Activated CD4-positive, alpha-beta T cell treated with anti-CD3 and anti-CD28 coated beads, Interleukin-2, amount 10 ng/mL, durations not matched to agents 24 days and 14 days (primary cell): Measurements from ENCODE around the gene CSDE1. TPM values are rescaled to one million over a fixed set of nuclear protein-coding genes. Genes with fewer than 3 reads are reported as not detected.

Experiments used
- DNase-seq: peaks from one replicate; pipeline ENCODE4 v3.0.0; 2022
- H3K27ac Mint-ChIP-seq: one replicate; pipeline ENCODE4 v1.8.0; 2022; ENCODE audit warnings: mild to moderate bottlenecking, mixed read lengths
- H3K27me3 Mint-ChIP-seq: one replicate; pipeline ENCODE4 v1.8.0; 2022; ENCODE audit warnings: mixed read lengths
- H3K36me3 Mint-ChIP-seq: one replicate; pipeline ENCODE4 v1.8.0; 2022; ENCODE audit warnings: low read depth, mild to moderate bottlenecking, mixed read lengths
- H3K4me1 Mint-ChIP-seq: one replicate; pipeline ENCODE4 v1.8.0; 2021; ENCODE audit warnings: mixed read lengths
- H3K4me3 Mint-ChIP-seq: one replicate; pipeline ENCODE4 v1.8.0; 2022; ENCODE audit warnings: mild to moderate bottlenecking, moderate library complexity, mixed read lengths
- H3K9me3 Mint-ChIP-seq: one replicate; pipeline ENCODE4 v1.8.0; 2021; ENCODE audit warnings: mixed read lengths
- intact Hi-C: fragments of 100-400 bp; cut with micrococcal nuclease; formaldehyde crosslinking; loops from one replicate; pipeline ENCODE4 v1.15.1; 2023
- total RNA-seq: library from RNA; stranded (reverse); gene quantifications from 2 replicates; pipeline ENCODE4 v1.2.3, GENCODE V29; 2022

The CSDE1 gene
- total RNA-seq, 1 donor from 2014 or later: 418 TPM

- Mint-ChIP-seq H3K27ac (no peak overlapping the region), H3K4me1 (no peaks in the 10 kb centered on the region), H3K9me3 (no peaks in the 10 kb centered on the region), H3K27me3 (peaks cover 42% of the 10 kb centered on the region), H3K4me3 (no peak overlapping the region), H3K36me3 (no peaks in the 10 kb centered on the region)
- intact Hi-C loops: no loop called here
- DNase-seq: no peak
These were observed 80.1 kb downstream of the CSDE1 start for GRCh38 chr1:114677691-114678090.

GRCh38 chr1:114676115-114676514, 81.7 kb downstream of the CSDE1 start:
- Mint-ChIP-seq H3K4me3 (no peak overlapping the region), H3K4me1 (no peaks in the 10 kb centered on the region), H3K9me3 (no peaks in the 10 kb centered on the region), H3K27ac (no peak overlapping the region), H3K27me3 (peaks cover 47% of the 10 kb centered on the region), H3K36me3 (no peaks in the 10 kb centered on the region)
- intact Hi-C loops: no loop called here
- no peak for DNase-seq

- H3K27me3 Mint-ChIP-seq: peaks cover 50% of the 10 kb centered on the region
- H3K27ac Mint-ChIP-seq: no peak overlapping the region
- H3K4me1 Mint-ChIP-seq: peaks cover 10% of the 10 kb centered on the region
- H3K36me3 Mint-ChIP-seq: no peaks in the 10 kb centered on the region
- H3K9me3 Mint-ChIP-seq: no peaks in the 10 kb centered on the region
- no peak overlapping the region for H3K4me3 Mint-ChIP-seq
- intact Hi-C loops: loop anchor here (2.0 to 5.0 kb wide), 2 partner anchors 91 to 160 kb away; partner anchors contain the start of genes BCAS2 and TRIM33
- no peak for DNase-seq
These were observed 85.9 kb downstream of the CSDE1 start for GRCh38 chr1:114671939-114672275.

DNA sequence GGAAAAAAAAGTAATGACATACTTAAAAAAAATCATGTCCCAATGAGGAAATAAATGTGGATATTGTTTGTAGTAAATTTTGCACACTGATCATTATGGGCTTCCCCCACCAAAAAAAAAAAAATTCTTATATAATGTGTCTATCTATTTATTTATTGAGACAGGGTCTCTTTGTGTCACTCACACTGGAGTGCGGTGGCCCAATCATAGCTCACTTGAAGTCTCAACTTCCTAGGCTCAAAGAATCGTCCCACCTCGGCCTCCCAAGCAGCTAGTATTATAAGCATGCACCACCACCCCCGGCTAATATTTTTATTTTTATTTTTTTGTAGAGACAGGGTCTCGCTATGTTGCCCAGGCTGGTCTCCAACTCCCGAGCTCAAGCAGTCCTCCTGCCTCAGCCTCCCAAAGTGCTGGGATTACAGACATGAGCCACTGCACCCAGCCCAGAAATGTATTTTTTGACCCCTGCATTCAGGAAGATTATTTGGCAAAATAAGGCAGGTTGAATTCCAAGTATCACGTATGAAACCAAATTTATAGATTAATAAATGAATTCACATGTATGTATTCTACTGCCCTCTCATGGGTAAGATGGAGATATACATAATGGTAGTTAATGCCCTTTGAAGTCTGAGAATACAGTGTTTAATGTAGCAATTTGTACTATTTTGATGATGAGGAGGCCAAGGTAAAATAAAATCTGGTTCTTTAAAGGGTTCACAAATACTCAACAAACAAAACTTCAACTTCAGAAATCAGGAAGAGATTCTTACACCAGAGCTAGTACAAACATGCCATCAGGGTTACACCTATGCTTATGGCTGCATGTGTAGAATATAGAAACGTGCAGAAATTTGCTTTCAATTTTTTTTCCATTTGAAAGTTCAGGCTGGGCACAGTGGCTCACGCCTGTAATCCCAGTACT, 86.5 kb downstream of the CSDE1 start:
- Mint-ChIP-seq H3K9me3 (no peaks in the 10 kb centered on the region), H3K27me3 (peaks cover 51% of the 10 kb centered on the region), H3K36me3 (no peaks in the 10 kb centered on the region), H3K27ac (no peak overlapping the region), H3K4me1 (peaks cover 10% of the 10 kb centered on the region), H3K4me3 (no peak overlapping the region)
- DNase-seq: no peak
- intact Hi-C loops: loop anchor here (2.0 to 5.0 kb wide), 2 partner anchors 90 to 159 kb away; partner anchors contain the start of genes BCAS2 and TRIM33

DNA sequence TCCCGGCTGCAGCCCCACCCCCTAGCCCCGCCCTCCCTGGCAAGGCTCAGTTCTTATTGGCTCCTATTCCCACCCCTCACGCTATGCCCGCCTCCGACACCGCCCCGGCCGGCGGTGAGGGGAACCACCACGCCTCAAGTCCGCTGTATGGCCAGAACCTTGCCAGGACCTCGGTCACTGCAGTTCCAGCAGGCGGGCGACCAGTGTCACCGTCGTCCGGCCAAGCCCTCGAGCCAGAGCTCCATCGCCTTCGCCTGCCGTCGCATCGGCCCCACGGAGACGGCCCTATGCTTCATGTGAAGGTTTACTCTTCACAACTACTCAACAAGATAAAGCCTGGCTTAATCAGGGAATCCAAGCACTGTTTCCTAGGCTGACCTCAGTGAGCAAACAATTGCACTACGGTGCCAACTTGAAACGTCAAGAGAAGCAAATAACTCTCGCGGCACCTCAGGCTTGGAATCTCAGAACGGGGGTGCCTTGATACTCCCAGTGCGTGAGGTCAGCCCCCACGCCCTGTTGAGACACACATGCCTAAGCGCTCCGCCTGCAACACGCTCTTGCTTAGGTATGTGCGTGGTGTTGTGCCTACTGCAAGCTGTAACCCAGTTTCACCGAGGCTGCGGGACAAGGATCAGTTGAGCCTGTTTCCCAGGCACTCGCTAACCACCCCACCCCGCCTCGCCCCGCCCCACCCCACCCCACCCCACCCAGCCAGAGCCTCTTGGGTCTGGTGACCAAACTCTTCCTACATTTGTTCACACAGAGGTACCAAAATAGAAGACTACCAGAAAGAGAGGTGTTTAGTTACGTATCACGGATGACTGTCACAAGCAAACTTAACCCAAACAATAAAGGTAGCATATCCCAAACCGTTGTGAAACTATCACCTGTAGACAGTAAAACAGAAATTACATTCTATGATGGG, 87.4 kb downstream of the CSDE1 start:
- H3K27ac Mint-ChIP-seq: peak overlapping the region; percentile 25
- H3K4me1 Mint-ChIP-seq: peaks cover 10% of the 10 kb centered on the region
- no peaks in the 10 kb centered on the region for H3K36me3 Mint-ChIP-seq
- H3K27me3 Mint-ChIP-seq: peaks cover 52% of the 10 kb centered on the region
- H3K9me3 Mint-ChIP-seq: no peaks in the 10 kb centered on the region
- intact Hi-C loops: loop anchor here (1.0 to 5.0 kb wide), 4 partner anchors 46 to 324 kb away; partner anchors contain the start of genes BCAS2, NRAS and TRIM33
- peak; percentile 94 for DNase-seq
- H3K4me3 Mint-ChIP-seq: peak overlapping the region; percentile 94

- Mint-ChIP-seq H3K27ac (peak within 1 kb of the TSS; percentile 25), H3K9me3 (no peaks in the 10 kb centered on the region), H3K36me3 (no peaks in the 10 kb centered on the region), H3K4me3 (peak within 1 kb of the TSS; percentile 94), H3K4me1 (peaks cover 10% of the 10 kb centered on the region), H3K27me3 (peaks cover 47% of the 10 kb centered on the region)
- intact Hi-C loops: loop anchor here (1.0 to 5.0 kb wide), 4 partner anchors 47 to 323 kb away; partner anchors contain the start of genes BCAS2, NRAS and TRIM33
- DNase-seq: no peak
These were observed 88.2 kb downstream of the CSDE1 start, which contains the start of gene DENND2C for GRCh38 chr1:114669562-114670082. DENND2C (minus strand) TSS chr1:114670049; CDS start chr1:114625984, 44,065 bp downstream.

GRCh38 chr1:114668784-114669561, 88.8 kb downstream of the CSDE1 start:
- H3K36me3 Mint-ChIP-seq: no peaks in the 10 kb centered on the region
- no peak for DNase-seq
- H3K4me1 Mint-ChIP-seq: peaks cover 10% of the 10 kb centered on the region
- intact Hi-C loops: no loop called here
- H3K9me3 Mint-ChIP-seq: no peaks in the 10 kb centered on the region
- H3K27me3 Mint-ChIP-seq: peaks cover 41% of the 10 kb centered on the region
- peak overlapping the region; percentile 94 for H3K4me3 Mint-ChIP-seq
- H3K27ac Mint-ChIP-seq: no peak overlapping the region

- Mint-ChIP-seq H3K27me3 (peaks cover 39% of the 10 kb centered on the region), H3K4me3 (no peak overlapping the region), H3K9me3 (no peaks in the 10 kb centered on the region), H3K27ac (no peak overlapping the region), H3K4me1 (peaks cover 10% of the 10 kb centered on the region), H3K36me3 (no peaks in the 10 kb centered on the region)
- intact Hi-C loops: no loop called here
- DNase-seq: no peak
These were observed 89.4 kb downstream of the CSDE1 start for GRCh38 chr1:114668373-114668772.

DNA sequence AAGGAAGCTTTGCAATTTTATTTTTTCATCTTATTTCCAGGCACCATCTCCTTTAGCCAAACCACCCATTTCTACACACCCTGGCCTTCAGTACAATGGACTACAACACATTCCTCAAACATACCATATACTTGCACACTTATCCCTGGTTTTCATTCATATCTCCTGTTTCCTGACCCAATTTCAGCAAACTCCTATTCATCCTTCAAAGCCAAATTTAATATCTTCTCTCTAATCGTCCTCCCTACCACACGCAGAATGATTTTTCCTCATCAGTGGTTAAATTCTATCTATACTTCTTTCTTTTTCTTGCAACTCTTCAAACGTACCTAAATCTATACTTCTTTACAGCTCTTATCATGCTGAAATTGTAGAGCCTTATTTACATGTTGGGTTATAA, 90.8 kb downstream of the CSDE1 start:
- H3K4me1 Mint-ChIP-seq: peaks cover 10% of the 10 kb centered on the region
- no peaks in the 10 kb centered on the region for H3K9me3 Mint-ChIP-seq
- intact Hi-C loops: no loop called here
- peaks cover 39% of the 10 kb centered on the region for H3K27me3 Mint-ChIP-seq
- no peaks in the 10 kb centered on the region for H3K36me3 Mint-ChIP-seq
- H3K27ac Mint-ChIP-seq: no peak overlapping the region
- no peak for DNase-seq
- H3K4me3 Mint-ChIP-seq: no peak overlapping the region

Other genes starting within 250 kb of the CSDE1 start
- gene TRIM33, start 246.8 kb downstream of the CSDE1 start, total RNA-seq: 37.7 and 39.7 TPM in 2 replicates
- 63.5 and 64.0 TPM in 2 replicates for gene BCAS2, start 176.4 kb downstream of the CSDE1 start, total RNA-seq
- 0.12 and 0.21 TPM in 2 replicates for gene DENND2C, start 87.9 kb downstream of the CSDE1 start, total RNA-seq
- not detected in 2 replicates for gene AMPD1, start 62.4 kb downstream of the CSDE1 start, total RNA-seq
- 60.7 and 61.4 TPM in 2 replicates for gene NRAS, start 41.2 kb downstream of the CSDE1 start, total RNA-seq
- 64.4 and 65.8 TPM in 2 replicates for gene SIKE1, start 22.7 kb upstream of the CSDE1 start, total RNA-seq
- gene SYCP1, start 96.9 kb upstream of the CSDE1 start, total RNA-seq: not detected in 2 replicates